ENCODE measurements around the gene NKX6-2. TPM values are rescaled to one million over a fixed set of nuclear protein-coding genes. Genes with fewer than 3 reads are reported as not detected.

NKX6-2 gene
- total RNA-seq, 1 donor from 2014 or later, result not detected

DNA sequence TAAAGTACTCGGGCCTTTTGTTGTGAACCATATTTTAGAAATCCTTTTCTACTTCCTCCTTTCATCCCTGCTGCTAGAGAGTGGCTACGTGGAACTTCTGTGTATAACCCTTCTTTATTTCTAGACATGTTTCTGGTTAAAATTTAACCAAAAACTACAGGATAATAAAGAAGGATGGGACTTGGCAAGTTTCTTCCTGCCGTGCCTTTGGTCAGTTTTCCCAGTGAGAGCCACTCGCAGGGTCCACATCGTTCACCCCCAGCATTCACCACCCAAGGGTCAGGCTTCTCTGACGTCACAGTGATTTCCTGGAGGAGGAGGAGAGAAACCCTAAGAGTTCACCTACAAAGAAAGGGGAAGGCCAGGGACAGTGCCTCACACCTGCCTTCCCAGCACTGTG, 45.4 kb downstream of the NKX6-2 start:
- TF ChIP-seq, protein P1, sequence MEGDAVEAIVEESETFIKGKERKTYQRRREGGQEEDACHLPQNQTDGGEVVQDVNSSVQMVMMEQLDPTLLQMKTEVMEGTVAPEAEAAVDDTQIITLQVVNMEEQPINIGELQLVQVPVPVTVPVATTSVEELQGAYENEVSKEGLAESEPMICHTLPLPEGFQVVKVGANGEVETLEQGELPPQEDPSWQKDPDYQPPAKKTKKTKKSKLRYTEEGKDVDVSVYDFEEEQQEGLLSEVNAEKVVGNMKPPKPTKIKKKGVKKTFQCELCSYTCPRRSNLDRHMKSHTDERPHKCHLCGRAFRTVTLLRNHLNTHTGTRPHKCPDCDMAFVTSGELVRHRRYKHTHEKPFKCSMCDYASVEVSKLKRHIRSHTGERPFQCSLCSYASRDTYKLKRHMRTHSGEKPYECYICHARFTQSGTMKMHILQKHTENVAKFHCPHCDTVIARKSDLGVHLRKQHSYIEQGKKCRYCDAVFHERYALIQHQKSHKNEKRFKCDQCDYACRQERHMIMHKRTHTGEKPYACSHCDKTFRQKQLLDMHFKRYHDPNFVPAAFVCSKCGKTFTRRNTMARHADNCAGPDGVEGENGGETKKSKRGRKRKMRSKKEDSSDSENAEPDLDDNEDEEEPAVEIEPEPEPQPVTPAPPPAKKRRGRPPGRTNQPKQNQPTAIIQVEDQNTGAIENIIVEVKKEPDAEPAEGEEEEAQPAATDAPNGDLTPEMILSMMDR (IDR thresholded peaks at IDR 0.05), result no peak
- no peak for DNase-seq
- intact Hi-C loops (cut with DNase I), result no loop called here
- no peak overlapping the region for H3K4me3 ChIP-seq
- H3K9me3 ChIP-seq, result no peaks in the 10 kb centered on the region
- no peaks in the 10 kb centered on the region for H3K4me1 ChIP-seq
- H3K36me3 ChIP-seq, result peaks cover 16% of the 10 kb centered on the region
- H3K27ac ChIP-seq, result no peak overlapping the region
- no peaks in the 10 kb centered on the region for H3K27me3 ChIP-seq (ENCODE audit: low read depth)
- ATAC-seq, result no peak

DNA sequence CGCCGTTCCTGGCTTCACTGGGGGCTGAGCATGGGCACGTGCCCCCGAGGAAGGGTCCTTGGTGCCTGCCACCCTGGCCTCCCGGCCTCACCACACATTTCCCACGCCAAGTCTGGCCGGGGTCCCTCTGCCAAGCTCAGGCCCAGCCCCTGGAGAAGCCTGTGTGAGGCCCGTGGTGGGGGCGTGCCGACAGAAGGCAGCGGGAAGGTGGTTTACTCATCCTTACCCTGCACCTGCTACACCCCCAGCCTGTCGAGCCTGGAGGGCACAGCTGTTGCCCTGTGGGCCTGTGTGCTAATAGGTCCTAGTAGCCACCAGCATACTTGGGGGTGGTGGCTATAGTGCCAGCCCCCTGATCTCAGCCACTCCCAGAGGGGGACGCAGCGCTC, 46.7 kb downstream of the NKX6-2 start:
- no peaks in the 10 kb centered on the region for H3K9me3 ChIP-seq
- no peak overlapping the region for H3K27ac ChIP-seq
- intact Hi-C loops (cut with DNase I), result no loop called here
- no peak overlapping the region for H3K4me3 ChIP-seq
- no peaks in the 10 kb centered on the region for H3K27me3 ChIP-seq (ENCODE audit: low read depth)
- DNase-seq (no peak), ATAC-seq (no peak)
- H3K4me1 ChIP-seq, result no peaks in the 10 kb centered on the region
- TF ChIP-seq, protein P1 (IDR thresholded peaks at IDR 0.05), result no peak
- H3K36me3 ChIP-seq, result peaks cover 20% of the 10 kb centered on the region

DNA sequence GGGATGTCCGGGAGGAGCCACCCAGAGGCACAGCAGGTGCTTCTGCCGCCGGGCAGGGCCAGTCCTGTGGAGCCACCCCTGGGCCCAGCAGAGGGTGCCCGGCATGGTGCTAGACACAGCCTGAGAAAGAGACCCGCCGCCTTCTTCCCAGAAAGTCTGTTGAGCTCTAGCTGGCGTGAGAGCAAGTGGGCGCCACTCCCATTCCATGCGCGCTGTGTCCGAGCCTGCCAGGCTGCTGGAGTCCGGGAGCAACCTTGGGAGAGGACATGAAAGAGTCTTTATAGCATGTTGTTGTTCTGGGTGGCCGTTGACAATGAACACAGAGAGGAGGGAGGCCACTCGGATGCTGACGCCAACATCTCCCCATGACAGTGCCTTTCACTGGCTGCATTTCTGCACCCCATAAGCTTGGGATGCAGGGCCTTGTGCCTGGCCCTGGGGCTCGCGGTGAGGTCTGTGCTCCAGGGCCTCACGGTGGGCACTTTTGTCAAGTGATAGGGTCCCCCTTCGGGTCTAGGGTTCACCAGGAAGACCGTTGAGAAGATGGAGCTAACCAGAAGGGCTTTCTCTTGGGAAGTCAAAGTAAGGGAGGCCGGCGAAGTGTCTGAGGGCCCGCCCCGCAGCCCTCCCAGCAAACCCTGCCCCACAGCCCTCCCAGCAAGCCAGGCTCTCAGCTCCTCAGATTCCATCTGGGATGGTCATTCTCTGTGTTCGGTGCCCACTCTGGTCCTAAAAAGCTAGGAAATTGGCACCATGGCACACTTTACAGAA, 47.3 kb downstream of the NKX6-2 start:
- H3K4me1 ChIP-seq, result no peaks in the 10 kb centered on the region
- DNase-seq (no peak), ATAC-seq (no peak)
- no peak overlapping the region for H3K27ac ChIP-seq
- TF ChIP-seq, protein P1 (IDR thresholded peaks at IDR 0.05), result no peak
- intact Hi-C loops (cut with DNase I), result no loop called here
- H3K27me3 ChIP-seq (ENCODE audit: low read depth), result no peaks in the 10 kb centered on the region
- no peak overlapping the region for H3K4me3 ChIP-seq
- H3K9me3 ChIP-seq, result no peaks in the 10 kb centered on the region
- peaks cover 26% of the 10 kb centered on the region for H3K36me3 ChIP-seq

DNA sequence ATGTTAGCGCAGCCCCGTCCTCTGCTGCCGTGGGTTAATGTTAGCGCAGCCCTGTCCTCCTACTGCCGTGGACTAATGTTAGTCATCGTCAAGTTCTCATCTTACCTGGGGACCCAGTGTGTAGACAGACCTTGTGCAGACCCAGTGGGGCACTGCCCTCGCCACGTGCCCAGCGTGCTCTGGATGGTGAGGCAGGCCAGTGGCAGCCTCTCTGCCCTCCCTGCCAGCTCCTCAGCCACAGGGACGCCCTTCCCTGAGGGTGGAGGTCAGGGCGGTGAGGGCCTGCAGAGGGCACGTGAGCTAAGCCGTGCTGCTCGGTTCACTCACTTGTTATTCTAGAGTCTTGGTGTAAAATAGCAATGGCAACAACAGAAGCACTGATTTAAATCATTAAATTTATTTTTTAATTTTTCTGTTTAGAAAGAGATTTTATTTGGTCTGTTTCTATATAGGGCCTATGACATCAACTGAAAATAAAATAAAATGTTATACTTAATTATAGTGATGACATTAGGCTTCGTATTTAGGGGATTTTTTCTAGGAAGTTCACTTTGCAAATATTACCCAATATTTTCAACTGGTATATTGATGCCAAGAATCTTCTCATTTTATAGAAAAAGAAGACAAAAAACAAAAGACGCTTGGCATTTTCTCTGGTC, 48.4 kb downstream of the NKX6-2 start:
- TF ChIP-seq, protein P1 (IDR thresholded peaks at IDR 0.05), result no peak
- Histone ChIP-seq H3K27ac (no peak overlapping the region), H3K36me3 (peaks cover 27% of the 10 kb centered on the region), H3K9me3 (no peaks in the 10 kb centered on the region), H3K27me3 (ENCODE audit: low read depth) (no peaks in the 10 kb centered on the region), H3K4me1 (no peaks in the 10 kb centered on the region), H3K4me3 (no peak overlapping the region)
- ATAC-seq (no peak), DNase-seq (no peak)
- intact Hi-C loops (cut with DNase I), result no loop called here

DNA sequence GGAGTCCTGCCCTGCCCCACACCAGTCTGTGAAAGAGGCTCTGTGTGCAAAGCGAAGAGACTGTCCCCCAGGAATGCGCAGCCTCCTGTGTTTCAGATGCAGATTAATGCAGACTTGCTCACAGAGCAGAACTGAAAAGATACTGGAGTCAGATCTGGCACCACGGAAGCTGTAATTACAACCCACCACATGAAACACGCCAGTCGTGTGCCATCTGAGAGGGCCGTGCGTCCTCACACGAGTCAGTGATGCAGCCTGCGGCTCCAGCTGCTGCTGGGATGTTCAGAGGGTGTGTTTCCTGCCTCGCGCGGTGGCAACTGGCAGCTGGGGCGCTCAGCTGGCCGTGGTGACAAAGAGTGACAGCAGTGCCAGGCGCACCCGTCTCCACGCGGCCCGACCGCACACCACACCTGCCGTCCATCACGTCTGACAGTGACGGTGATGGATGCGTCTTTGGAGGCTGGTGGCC, 50.0 kb downstream of the NKX6-2 start:
- Histone ChIP-seq H3K4me3 (no peak overlapping the region), H3K27me3 (ENCODE audit: low read depth) (no peaks in the 10 kb centered on the region), H3K9me3 (no peaks in the 10 kb centered on the region), H3K4me1 (no peaks in the 10 kb centered on the region), H3K27ac (no peak overlapping the region), H3K36me3 (peaks cover 24% of the 10 kb centered on the region)
- no peak for DNase-seq
- TF ChIP-seq, protein P1 (IDR thresholded peaks at IDR 0.05), result no peak
- ATAC-seq, result no peak
- intact Hi-C loops (cut with DNase I), result no loop called here

All from lower lobe of right lung (tissue), 2 donors.